Tibial artery (tissue), 4 donors: ENCODE measurements around the gene TOMM6.
"Not testable (repeated sequence)": the region's sequence is repeated elsewhere in the genome, so short reads cannot be mapped to it uniquely, and the experiment has no call there.

Source experiments
- DNase-seq, 2 donors: peaks; one replicate each; pipeline ENCODE4 v3.0.0-alpha.2; 2019
- H3K27ac ChIP-seq, 2 donors: fragments of 200-600 bp; sonication (generic) in 1 of 2; 1 replicate in 1 of 2; 2 replicates in 1 of 2; pipeline ENCODE4 v1.5.1; 2018 to 2019; ENCODE audit warnings: mild to moderate bottlenecking in 1 of 2
- H3K27me3 ChIP-seq, 2 donors: fragments of 200-600 bp; sonication (generic) in 1 of 2; one replicate each; pipeline versions ENCODE4 v1.5.1 to v1.6.0; 2016 to 2019
- H3K36me3 ChIP-seq, 3 donors: fragments of 200-600 bp; sonication (generic) in 2 of 3; one replicate each; pipeline ENCODE4 v1.5.1; 2016 to 2019; ENCODE audit warnings: mild to moderate bottlenecking in 2 of 3
- H3K4me1 ChIP-seq, 4 donors: fragments of 200-600 bp; sonication (generic) in 2 of 4; 1 replicate in 3 of 4; 2 replicates in 1 of 4; pipeline ENCODE4 v1.5.1; 2016 to 2019
- H3K4me3 ChIP-seq, 2 donors: fragments of 200-600 bp; sonication (generic) in 1 of 2; 1 replicate in 1 of 2; 2 replicates in 1 of 2; pipeline ENCODE4 v1.5.1; 2018 to 2019; ENCODE audit warnings: mild to moderate bottlenecking in 2 of 2
- H3K9me3 ChIP-seq, 3 donors: fragments of 200-600 bp; sonication (generic) in 1 of 3; one replicate each; pipeline ENCODE4 v1.5.1; 2016 to 2019
- CTCF ChIP-seq, 2 experiments: fragments of 200-600 bp in 1 of 2; fragments of 450-650 bp in 1 of 2; IDR thresholded peaks; one replicate each; pipeline ENCODE4 v1.5.1; 2017 to 2019; ENCODE audit warnings: antibody characterized with exemption in 2 of 2, mild to moderate bottlenecking in 1 of 2, moderate library complexity in 1 of 2
- intact Hi-C: fragments of 100-400 bp; cut with DNase I; formaldehyde crosslinking; loops from one replicate; pipeline ENCODE4 v1.15.0; 2023; ENCODE audit warnings: low total_unique reads

TOMM6 gene

GRCh38 chr6:41758641-41759035, 28.9 kb upstream of the TOMM6 start:
- H3K4me1 ChIP-seq: no peaks in the 10 kb centered on the region
- no peak for DNase-seq
- no peak for TF ChIP-seq CTCF (IDR thresholded peaks at IDR 0.05)
- no peak overlapping the region for H3K27ac ChIP-seq
- no peak overlapping the region for H3K4me3 ChIP-seq
- H3K9me3 ChIP-seq: no peaks in the 10 kb centered on the region
- intact Hi-C loops: no loop called here
- no peaks in the 10 kb centered on the region for H3K27me3 ChIP-seq
- H3K36me3 ChIP-seq: no peaks in the 10 kb centered on the region

- intact Hi-C loops: no loop called here
- no peak for DNase-seq
- no peak overlapping the region for H3K27ac ChIP-seq
Observed at GRCh38 chr6:41759106-41759904, 28.2 kb upstream of the TOMM6 start.

GRCh38 chr6:41759905-41760579, 27.5 kb upstream of the TOMM6 start:
- intact Hi-C loops: no loop called here

More at GRCh38 chr6:41759106-41759904, 28.2 kb upstream of the TOMM6 start:
- H3K27me3 ChIP-seq: no peaks in the 10 kb centered on the region
- no peaks in the 10 kb centered on the region for H3K36me3 ChIP-seq
- H3K4me3 ChIP-seq: no peak overlapping the region
- no peaks in the 10 kb centered on the region for H3K9me3 ChIP-seq
- no peak for TF ChIP-seq CTCF (IDR thresholded peaks at IDR 0.05)
- no peaks in the 10 kb centered on the region for H3K4me1 ChIP-seq

GRCh38 chr6:41763470-41763869, 24.0 kb upstream of the TOMM6 start:
- intact Hi-C loops: no loop called here
- Histone ChIP-seq H3K9me3 (no peaks in the 10 kb centered on the region), H3K27ac (no peak overlapping the region), H3K27me3 (no peaks in the 10 kb centered on the region), H3K4me3 (no peak overlapping the region), H3K36me3 (peaks cover 0 to under 1% (median 0%) of the 10 kb centered on the region in 3 donors), H3K4me1 (no peaks in the 10 kb centered on the region)
- TF ChIP-seq CTCF (IDR thresholded peaks at IDR 0.05): no peak
- no peak for DNase-seq

More at GRCh38 chr6:41759905-41760579, 27.5 kb upstream of the TOMM6 start:
- TF ChIP-seq CTCF (IDR thresholded peaks at IDR 0.05): no peak
- H3K27ac ChIP-seq: no peak overlapping the region
- no peak for DNase-seq
- H3K27me3 ChIP-seq: no peaks in the 10 kb centered on the region
- H3K36me3 ChIP-seq: no peaks in the 10 kb centered on the region
- no peaks in the 10 kb centered on the region for H3K9me3 ChIP-seq
- H3K4me3 ChIP-seq: no peak overlapping the region
- H3K4me1 ChIP-seq: no peaks in the 10 kb centered on the region

- H3K9me3 ChIP-seq, intact Hi-C loops, DNase-seq, H3K4me3 ChIP-seq, H3K4me1 ChIP-seq, H3K27ac ChIP-seq, H3K27me3 ChIP-seq: not testable (repeated sequence)
- peaks cover 9 to 25% (median 10%) of the 10 kb centered on the region in 3 donors for H3K36me3 ChIP-seq
Observed at GRCh38 chr6:41766043-41766664, 21.3 kb upstream of the TOMM6 start.
